Femur (tissue), 1 donor: ENCODE results near the gene FNDC5.

ENCODE experiments used
- DNase-seq: peaks from one replicate; pipeline ENCODE4 v3.0.0-alpha.2; 2017

The FNDC5 gene

DNA sequence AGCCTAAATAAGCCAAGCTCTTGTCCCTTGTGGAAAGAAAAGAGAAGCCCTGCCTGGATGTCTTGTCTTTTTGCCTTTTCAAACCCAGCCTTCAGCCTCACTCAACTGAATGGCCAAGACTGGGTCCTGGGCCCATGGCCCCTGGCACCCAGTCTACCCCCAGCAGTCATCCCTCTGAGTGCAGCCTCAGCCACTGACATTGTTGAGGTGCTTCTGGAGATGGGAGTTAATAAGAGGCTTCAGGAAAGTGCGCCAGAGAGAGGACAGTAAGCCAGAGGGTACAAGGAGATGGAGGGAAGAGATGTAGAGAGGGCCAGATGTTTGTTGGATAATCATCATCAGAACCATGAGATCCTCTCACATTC lies 6.8 kb downstream of the FNDC5 start:
- DNase-seq, result no peak

- DNase-seq, result no peak
Observed at GRCh38 chr1:32863218-32863880, 7.4 kb downstream of the FNDC5 start.

- DNase-seq, result no peak
Observed at GRCh38 chr1:32861904-32862695, 8.6 kb downstream of the FNDC5 start.

- DNase-seq, result no peak
Observed at GRCh38 chr1:32860566-32860965, 10.1 kb downstream of the FNDC5 start.

GRCh38 chr1:32859915-32860314 lies 10.8 kb downstream of the FNDC5 start:
- no peak for DNase-seq

DNA sequence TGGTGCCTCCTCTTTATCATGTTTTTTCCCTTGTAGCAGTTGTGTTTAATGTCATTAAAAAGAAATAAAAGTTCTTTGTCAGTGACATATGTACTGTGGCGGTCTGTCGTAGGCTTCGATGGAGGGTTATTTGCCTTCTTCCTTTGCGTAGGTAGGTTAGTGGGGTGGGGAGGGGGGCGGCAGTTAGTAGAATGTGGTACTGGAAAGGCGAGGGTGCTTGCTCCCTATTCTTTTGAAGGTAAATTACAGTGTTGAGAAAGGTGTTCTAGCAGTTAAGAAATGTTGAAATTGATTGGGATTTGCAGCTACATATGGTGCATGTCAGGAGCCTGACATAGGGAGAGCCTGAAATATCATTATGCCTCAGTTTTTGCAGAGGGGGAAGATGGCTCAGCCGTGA lies 11.9 kb downstream of the FNDC5 start:
- no peak for DNase-seq

DNA sequence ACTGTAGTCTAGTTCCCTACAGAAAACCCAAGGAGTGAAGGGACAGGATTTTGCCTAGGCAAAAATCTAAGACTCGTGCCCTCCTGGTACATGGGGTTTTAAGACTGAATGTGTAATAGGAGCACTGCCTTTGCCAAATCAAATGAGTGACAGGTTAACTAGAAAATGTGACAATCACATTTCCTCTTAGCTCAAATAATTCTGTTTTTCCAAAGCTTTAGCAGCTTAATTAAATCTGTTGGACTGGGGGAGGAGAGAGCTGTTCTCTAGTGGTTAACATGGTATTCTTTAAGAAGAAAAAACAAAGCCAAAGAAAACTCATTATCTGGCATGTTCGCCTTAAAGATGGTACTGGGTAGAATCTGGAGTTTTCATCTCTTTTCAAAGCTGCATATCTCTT lies 12.6 kb downstream of the FNDC5 start:
- no peak for DNase-seq

- no peak for DNase-seq
Observed at GRCh38 chr1:32855861-32856617, 14.7 kb downstream of the FNDC5 start.

DNA sequence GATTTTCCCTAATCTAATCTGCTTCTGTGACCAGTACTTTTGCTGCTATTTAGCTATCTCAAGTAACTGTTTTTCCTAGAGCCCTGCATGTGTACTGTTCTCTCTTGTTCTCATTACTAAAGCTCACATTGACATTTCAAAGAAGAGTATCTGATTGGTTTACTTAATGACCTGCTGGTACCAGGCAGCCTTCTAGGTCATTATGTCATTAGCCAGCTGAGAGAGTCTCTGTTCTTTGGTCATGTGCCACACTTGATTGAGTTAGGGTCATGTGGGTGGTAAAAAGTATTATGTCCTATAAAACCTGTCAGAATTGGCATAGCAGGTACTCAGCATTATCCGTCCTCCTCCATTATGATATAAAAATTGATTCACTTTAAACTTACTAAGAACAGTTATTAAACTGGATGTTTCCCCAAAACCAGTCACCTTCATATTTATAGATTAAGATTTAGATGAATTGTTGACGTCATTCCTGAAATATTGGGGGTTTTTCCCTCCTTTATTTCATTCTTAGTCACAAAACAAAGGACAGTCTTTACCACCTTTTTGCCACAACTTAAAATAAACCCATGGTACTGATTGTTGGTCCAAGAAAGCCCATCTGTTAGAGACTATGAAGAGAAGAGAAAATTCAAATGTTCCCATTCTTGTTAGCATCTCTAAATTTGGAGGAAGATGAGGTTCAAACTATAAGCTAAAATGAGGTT lies 22.2 kb downstream of the FNDC5 start:
- no peak for DNase-seq

DNA sequence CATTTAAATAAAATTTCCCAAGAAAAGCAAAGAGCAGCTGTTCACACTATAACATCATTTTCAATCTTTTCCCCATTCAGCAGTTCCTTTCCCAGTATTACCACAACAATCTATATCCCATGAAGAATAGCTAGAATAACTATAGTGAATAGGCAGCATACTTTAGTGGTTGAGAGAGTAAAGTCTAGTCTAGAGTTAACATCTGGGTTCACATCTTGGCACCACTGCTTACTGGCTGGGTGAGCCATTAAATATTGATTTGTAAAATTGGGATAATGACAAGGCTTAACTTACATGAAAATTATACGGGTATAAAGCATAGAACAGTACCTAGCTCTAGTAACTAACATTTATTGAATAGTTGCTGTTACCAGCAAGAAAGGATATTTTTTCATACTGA lies 38.8 kb downstream of the FNDC5 start:
- no peak for DNase-seq

DNA sequence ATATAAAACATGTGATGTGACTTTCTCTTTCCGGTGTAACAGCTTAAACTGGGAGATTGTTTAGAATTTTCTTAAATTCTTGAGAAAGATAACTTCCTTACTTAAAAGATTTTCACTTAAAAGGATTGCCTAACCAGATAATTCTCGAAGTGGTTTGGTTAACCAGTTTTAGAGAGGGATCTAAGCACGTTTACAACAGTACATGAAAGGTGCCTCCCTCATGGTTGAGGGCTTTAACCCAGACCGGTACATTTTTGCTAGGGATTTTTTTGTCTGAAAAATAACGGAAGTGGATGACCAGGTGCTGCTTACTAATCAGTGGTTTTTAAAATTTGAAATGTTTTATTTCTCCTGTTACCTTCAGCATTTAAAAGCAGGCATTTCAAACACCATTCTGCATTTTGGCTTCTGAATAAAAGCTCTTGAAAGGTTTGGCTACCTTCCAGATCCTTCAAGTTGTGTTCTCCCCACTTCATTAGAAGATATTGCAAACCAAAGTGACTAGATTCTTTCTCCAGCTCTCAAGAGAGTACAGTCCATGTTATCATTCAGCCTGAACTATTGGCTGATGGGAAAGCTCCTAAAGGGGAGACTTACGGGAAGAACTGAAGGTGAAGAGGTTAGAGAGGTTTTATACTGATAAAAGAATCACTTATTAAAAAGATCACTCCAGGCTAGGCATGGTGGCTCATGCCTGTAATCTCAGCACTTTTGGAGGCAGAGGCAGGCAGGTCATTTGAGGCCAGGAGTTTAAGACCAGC lies 40.4 kb downstream of the FNDC5 start:
- no peak for DNase-seq

GRCh38 chr1:32828341-32828740 lies 42.4 kb downstream of the FNDC5 start:
- DNase-seq, result no peak

GRCh38 chr1:32825181-32825580 lies 45.5 kb downstream of the FNDC5 start:
- no peak for DNase-seq

DNA sequence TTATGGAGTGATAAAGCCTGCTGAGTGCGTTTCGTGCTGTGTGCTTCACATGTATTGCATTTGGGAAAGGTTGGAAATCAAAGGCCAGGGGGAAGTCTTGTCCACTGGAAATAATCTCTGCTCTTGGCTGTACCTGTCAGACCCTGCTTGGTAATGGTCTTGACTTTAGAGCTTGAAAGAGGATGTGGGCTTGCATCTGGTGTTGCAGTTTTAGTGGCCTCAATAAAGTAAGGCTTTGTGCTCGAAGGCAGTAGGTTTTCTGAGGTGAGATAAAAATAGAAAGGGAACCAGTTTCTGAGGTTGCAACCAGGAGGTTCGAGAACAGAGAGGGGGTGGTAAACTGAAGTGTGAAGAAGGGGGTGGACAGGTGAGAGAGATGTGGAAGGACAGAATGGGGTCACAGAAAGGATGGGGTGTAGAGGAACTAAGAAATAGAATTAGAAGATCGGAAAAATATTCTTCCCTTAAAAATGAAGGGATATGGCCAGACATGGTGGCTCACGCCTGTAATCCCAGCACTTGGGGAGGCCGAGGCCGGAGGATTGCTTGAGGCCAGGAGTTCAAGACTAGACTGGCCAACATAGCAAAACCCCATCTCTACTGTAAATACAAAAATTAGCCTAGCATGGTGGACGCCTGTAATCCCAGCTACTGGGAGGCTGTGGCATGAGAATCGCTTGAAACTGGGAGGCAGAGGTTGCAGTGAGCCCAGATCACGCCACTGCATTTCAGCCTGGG lies 51.7 kb downstream of the FNDC5 start:
- DNase-seq, result no peak

- peak; percentile 82 for DNase-seq
Observed at GRCh38 chr1:32817815-32818786, 52.6 kb downstream of the FNDC5 start.

DNA sequence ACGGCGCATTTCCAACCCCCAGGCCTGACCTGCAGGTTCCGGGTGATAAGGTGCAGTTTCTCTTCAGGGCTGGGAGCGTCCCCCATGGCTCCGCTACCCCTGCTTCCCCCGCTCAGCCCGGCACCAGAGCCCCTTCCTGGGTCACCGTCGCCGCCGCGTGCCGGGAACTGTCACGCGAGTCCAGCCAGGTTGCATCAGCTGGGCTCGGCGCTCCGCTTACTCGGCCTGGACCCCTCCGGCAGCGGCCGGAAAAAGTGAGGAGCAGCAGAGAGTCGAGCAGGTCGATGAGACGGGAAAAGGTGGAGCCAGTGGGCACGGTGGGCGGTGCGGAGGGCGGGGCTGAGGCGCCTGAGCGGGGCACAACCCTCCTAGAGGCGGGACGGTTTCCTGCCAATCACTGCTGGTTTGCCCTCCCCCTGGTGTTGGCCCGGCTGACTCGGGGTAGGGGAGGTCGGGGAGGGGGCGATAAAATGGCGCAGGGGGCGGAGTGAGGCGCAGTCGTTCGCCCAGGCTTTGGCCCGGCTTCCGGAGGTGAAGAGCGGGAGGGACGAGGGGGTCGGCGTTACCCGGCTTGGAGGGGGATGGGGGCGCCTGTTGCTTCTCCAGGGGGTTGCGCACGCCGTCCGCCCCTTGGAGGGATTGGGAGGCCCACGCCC lies 53.4 kb downstream of the FNDC5 start, which contains the start of the genes S100PBP and YARS1:
Gene S100PBP, plus strand, starts transcription at position 495 of the 656 bp plus-strand sequence. CDS start 8,447 bp downstream, outside the sequence.
Gene YARS1, minus strand, starts transcription at position 200 of the 656 bp plus-strand sequence. Its CDS starts 114 bp downstream, at position 86.
- peak; percentile 100 for DNase-seq

- no peak for DNase-seq
Observed at GRCh38 chr1:32816676-32817158, 54.0 kb downstream of the FNDC5 start.

- DNase-seq, result no peak
Observed at GRCh38 chr1:32813941-32814739, 56.6 kb downstream of the FNDC5 start.
